HG02610 (cell line): ENCODE data around the gene ATXN7L1.

Experiments used
- ATAC-seq: cut with Tn5 transposase; IDR thresholded peaks from one replicate; pipeline ENCODE4 v1.9.1; 2021; ENCODE audit warnings: mild to moderate bottlenecking, moderate library complexity; ENCODE audit not compliant: unreplicated experiment

ATXN7L1 gene

DNA sequence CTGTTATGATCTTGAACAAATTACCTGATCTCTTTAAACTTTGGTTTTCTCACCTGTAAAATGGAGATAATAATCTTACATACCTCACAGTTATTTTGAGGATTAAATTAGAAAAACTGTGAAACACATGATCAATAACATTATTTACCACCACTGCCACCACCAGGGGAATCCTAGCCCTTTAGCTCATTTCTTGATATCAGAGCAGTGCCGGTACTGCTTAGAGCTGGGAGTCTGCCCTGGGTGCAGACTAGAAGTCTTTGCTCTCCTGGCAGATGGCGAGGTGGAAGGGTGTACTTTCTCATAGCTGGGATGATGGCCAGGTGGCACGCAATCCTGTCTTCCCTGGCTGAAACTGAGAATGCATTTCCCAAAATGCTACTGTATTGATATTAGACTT lies 282.4 kb downstream of the ATXN7L1 start:
- ATAC-seq, result no peak

DNA sequence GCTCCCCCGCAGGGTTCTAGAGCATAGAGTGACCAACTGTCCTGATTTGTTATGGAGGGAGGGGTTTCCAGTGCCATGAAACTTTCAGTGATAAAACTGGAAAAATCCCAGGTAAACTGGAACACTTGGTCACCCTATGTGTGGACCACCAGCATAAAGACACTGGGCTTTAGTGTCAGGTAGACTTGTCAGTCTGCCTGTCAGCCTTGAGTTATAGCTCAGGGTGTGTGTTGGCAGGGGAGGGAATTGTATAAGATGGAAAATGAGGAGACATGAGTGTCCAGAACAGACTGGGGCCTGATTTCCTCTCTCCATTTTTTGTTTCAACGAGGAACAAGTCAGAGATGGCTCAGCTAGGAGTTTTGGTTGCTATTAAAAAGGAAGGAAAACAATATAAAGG lies 284.9 kb downstream of the ATXN7L1 start:
- ATAC-seq, result no peak

GRCh38 chr7:105590793-105591192 lies 285.6 kb downstream of the ATXN7L1 start:
- no peak for ATAC-seq

DNA sequence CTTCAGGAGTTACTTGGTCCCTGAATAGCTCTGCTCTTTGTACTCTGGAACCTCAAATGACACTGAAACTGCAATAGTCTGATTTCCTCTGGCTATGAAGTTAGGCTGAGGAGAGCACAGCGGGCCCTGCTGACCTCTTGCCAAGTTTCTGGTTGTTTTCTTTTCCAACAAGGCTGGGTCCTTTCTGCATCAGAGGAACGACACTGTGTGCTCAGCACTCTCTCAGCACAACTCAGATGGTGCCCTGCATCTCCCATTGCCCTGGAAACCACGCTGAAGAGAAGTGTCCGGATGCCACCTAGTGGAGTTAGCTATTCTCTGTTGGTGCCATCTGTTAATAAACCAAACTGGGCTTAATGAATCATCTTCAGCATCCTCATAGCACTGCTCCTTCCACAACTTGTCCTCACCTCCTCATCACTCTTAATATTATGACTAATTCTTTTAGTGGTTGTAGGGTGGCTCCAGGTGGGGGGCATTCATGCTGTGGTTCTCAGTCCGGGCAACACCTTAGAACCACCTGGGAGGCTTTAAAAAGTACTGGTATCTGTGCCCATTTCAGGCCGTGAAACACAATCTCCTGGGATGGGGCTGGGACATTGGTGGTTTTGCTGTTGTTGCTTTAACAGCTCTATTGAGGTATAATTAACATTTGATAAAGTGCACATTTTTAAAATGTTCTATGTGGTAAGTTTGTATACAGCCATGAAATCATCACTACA lies 286.9 kb downstream of the ATXN7L1 start:
- peak; percentile 82 for ATAC-seq

DNA sequence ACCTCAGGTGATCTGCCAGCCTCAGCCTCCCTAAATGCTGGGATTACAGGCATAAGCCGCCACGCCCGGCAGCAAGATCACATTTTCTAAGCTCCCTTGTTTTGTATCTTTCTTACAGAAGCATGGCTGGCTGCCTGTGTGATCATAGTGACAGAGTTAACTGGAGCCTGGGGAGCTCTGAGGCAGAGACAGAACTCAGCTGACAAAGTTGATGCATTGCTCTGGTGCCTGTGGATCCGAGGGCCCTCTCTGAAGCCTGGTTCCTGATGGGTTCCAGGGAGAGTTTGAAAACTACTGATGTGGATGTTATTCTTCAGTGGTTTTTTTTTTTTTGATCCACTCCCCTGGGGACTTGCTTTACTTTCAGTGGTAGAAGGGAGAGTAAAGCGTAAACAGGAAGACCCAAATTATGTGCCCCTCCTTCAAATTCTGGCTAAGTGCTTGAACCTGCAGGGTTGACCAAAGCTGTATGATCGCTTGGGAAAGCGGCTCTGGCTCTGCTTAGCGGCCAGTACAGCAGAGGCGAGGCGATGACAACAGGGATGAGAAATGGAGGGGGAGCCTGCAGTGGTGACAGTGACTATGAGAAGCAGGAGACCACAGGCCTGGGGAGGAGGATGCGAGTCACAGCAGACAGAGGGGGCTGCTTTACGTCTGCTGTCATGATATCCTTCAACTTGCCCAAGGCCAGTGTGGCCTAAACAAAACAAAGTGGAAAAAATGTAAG lies 288.3 kb downstream of the ATXN7L1 start:
- no peak for ATAC-seq

DNA sequence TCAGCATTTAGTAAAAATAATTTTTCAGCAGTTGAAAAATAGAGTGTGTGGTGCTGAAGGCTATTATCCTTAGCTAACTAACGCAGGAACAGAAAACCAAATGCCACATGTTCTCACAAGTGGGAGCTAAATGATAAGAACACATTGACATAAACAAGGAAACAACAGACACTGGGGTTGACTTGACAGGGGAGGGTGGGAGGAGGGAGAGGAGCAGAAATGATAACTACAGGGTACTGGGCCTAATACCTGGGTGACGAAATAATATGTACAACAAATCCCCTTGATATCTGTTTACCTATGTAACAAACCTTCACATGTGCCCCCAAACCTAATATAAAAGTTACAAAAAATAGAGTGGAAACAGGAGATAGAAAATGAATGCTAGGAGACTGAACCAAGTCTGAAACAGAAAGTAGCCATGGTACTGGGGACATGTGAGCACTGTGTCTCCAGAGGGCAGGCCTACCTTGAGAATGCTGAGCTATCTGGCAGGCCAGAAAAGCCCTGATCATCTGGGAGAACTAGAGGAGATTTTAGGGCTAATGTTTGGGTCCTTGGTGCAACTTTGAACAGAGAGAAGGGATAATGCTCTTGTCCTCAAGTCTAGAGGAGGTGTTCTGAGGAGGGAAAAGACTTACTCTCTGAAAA lies 290.4 kb downstream of the ATXN7L1 start:
- peak; percentile 51 for ATAC-seq

GRCh38 chr7:105584165-105584564 lies 292.2 kb downstream of the ATXN7L1 start:
- ATAC-seq, result no peak

- ATAC-seq, result no peak
Measured at GRCh38 chr7:105583061-105583460, 293.3 kb downstream of the ATXN7L1 start.

DNA sequence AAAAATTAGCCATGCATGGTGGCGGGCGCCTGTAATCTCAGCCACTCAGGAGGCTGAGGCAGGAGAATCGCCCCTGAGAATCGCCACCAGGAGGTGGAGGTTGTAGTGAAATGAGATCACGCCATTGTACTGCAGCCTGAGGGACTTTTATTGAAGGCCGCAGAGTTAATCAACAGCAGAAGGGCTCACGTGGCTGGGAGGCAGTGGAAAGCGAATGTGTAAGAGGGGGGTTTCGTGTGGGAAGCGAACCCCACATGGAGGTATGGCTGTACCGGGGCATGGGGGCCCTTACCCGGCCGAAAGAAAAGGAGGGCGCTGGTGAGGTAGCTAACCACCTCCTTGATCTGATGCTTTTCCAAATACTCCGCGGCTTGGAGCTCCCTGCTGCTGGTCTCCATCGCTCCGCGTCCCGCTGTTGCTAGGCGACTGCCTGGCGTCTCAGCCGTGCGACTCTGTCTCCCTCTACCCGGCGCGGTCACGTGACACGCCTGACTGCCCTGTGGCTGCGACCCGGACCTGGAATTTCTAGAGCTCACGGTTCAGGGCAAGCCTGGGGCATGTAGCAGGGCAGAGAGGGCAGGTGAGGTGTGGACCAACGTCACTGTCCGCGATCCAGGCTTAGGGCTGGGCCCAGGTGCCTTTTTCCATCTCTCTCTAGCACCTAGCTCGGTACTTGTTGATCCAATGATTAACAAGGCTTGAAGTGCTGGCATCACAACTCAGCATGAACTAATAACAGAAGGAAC lies 295.2 kb downstream of the ATXN7L1 start, which contains the start of gene EFCAB10:
EFCAB10 (minus strand) TSS at position 428 of the 746 bp plus-strand sequence; CDS start at position 398, 30 bp downstream.
- ATAC-seq, result peak; percentile 79

DNA sequence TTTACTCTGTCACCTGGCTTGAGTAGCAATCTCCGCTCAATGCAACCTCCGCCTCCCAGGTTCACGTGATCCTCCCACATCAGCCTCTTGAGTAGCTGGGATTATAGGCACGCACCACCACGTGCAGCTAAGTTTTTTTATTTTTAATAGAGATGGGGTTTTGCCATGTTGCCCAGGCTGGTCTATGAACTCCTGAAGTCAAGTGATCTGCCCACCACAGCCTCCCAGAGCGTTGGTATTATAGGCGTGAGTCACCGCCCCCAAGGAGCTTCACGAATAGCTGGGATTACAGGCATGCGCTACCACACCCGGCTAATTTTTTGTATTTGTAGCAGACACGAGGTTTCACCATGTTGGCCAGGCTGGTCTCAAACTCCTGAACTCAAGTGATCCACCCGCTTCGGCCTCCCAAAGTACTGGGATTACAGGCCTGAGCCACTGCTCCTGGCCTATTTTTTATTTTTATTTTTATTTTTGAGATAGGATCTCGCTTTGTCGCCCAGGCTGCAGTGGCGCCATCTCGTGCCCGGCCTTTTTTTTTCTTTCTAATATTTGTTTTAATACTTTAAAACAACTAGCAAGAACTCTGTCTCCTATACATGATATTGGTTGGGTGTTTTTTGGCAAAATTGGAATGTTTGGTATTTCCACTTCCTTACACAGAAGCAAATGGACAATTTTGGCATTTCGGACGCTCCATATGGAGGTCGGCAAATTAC lies 296.2 kb downstream of the ATXN7L1 start:
- ATAC-seq, result no peak

- no peak for ATAC-seq
Measured at GRCh38 chr7:105578496-105578895, 297.9 kb downstream of the ATXN7L1 start.

DNA sequence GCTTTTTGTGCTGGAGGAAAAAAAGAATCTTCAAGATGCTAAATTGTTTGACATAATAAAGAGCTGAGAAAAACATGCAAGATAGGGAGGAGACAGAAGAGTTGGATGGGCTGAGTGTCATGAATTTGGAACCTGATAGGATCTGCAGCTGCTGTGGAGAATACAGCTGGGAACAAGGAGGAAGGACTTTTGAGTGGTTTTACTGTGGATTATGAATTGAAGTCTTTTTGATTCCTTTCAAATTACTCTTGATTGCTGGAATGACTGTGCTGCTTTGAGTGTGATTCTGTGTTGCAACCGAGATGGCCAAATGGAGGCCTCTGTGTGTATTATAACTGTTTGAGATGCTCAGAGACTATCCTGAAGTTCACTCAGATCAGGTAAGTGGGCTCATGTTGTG lies 299.1 kb downstream of the ATXN7L1 start:
- no peak for ATAC-seq

DNA sequence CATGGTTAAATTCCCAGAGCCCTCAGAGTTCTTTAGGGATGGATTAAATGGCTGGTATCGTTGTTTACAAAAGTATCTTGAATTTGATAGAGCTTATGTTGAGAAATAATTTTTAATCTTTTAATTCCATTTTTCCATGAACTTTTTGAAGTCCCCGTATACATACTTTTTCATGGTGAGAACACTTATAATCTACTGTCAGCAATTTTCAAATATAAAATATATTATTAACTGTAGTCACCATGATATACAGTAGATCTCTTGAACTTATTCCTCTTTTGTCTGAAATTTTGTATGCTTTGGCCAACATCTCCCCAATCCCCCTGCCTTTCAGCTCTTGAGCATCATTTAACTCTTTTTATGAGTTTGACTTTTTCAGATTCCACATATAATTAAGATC lies 304.5 kb downstream of the ATXN7L1 start:
- ATAC-seq, result no peak

DNA sequence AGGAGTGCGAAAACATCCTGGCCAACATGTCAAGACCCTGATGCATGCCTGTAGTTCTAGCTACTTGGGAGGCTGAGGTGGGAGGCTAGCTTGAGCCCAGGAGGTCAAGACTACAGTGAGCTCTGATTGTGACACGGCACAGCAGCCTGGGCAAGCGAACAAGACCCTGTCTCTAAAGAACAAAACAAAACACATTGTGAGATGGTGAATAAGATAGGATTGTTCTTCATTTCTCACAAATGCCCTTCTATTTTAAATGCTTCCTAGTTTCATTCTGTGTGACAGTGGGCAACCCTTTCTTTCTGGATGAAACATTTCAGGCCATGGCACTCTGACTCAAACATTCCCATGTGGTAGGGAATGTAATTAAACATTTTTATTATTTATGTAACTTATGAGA lies 308.6 kb downstream of the ATXN7L1 start:
- ATAC-seq, result no peak

DNA sequence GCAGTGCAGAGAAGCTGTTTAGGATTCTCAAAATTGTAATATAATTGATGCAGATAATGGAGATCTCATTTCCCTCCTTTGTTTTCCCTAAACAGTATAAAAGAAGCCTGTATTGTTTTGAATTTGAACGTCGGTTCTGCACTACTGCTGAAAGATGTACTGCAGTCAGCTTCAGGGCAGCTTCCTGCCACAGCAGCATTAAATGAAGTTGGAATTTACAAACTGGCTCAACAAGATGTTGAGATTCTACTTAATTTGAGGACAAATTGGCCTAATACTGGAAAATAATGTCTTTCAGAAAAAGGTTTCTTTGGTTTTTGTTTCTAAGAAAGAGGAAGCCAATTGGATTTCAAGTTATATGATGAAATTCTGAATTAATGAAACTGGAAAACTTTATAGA lies 309.4 kb downstream of the ATXN7L1 start:
- ATAC-seq, result no peak

DNA sequence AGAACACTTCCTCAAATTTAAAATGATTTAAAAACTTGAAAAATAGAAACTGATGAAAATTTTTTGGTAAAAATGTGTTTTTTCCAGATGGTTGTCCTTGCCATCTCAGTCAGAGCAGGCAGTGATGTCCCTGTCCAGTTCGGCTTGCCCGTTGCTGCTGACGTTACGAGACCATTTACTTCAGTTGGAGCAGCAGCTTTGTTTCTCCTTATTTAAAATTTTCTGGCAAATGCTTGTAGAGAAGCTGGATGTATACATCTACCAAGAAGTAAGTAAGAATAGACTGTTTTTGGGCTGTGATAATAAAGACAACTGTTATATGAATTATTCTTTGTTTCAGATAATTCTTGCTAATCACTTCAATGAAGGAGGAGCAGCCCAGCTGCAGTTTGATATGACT lies 311.2 kb downstream of the ATXN7L1 start:
- no peak for ATAC-seq

DNA sequence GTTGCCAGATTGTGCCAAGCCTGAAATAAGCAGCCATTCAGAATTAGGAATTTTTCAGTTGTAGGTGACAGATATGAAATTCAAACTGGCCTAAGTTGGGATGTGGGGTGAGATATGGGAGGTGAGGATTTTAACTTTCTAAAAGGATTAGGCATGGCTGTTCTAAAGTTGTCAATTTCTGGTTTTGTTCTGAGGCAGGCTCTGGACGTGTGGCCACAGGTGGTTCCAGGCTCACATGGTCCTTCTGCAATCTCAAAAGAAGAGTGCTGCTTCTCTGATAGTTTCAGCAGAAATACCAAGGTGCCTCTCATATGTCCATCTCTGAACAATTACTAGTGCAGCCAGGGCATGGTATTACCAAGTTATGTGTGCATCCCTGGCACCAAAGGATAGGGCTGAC lies 316.5 kb downstream of the ATXN7L1 start:
- no peak for ATAC-seq
